GM19023 (cell line): ENCODE measurements around the gene LRRC3C.
"Not testable (repeated sequence)": the region's sequence is repeated elsewhere in the genome, so short reads cannot be mapped to it uniquely, and the experiment has no call there.

Experiments used
- ATAC-seq: cut with Tn5 transposase; IDR thresholded peaks from one replicate; pipeline ENCODE4 v1.9.1; 2021; ENCODE audit warnings: mild to moderate bottlenecking, moderate library complexity; ENCODE audit not compliant: unreplicated experiment

LRRC3C gene

GRCh38 chr17:39946551-39947330 lies 19.2 kb downstream of the LRRC3C start:
- ATAC-seq, result no peak

DNA sequence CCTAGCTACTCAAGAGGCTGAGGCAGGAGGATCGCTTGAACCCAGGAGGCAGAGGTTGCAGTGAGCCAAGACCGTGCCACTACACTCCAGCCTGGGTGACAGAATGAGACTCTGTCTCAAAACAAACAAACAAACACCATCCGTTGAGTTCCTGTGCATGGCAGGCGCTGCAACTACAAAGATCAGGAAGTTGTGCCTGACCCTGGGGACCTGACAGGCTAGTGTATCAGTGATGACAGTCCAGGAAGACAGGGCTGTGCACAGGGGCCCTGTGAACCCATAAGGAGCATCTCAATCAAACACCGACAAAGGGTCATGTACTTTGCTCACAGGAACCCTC lies 20.9 kb downstream of the LRRC3C start:
- not testable (repeated sequence) for ATAC-seq

GRCh38 chr17:39949028-39949427 lies 21.5 kb downstream of the LRRC3C start:
- no peak for ATAC-seq

DNA sequence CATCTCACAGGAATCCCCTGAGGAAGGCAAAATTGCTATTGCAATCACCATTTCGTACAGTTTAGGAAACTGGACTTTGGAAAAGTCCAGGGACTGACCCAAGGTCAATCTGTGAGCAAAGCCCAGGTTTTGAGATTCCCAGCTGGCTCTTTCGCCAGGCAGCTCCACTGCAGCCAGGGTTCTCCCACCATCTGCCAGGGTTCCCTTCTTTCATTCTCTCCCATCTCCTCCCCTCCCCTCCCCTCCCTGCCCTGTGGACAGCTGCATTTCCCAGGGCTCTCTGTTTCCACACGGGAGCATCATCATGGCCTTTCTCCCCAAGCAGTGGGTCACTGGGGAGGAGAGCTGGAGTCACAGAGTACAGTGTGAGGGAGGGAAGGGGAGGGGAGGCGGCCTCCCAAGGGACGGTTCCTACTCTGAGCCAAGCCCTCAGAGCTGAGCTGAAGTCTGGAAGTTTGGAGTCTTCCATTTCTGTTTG lies 23.4 kb downstream of the LRRC3C start:
- no peak for ATAC-seq

- no peak for ATAC-seq
Observed at GRCh38 chr17:39951924-39952679, 24.6 kb downstream of the LRRC3C start.

- peak; percentile 74 for ATAC-seq
Observed at GRCh38 chr17:39952680-39953470, 25.3 kb downstream of the LRRC3C start.

GRCh38 chr17:39953471-39953888 lies 25.9 kb downstream of the LRRC3C start:
- no peak for ATAC-seq

- ATAC-seq, result no peak
Observed at GRCh38 chr17:39954876-39955275, 27.3 kb downstream of the LRRC3C start.

- ATAC-seq, result no peak
Observed at GRCh38 chr17:39955726-39956225, 28.2 kb downstream of the LRRC3C start.

- ATAC-seq, result no peak
Observed at GRCh38 chr17:39960524-39961041, 33.1 kb downstream of the LRRC3C start.

GRCh38 chr17:39962642-39963220 lies 35.2 kb downstream of the LRRC3C start, which contains the start of gene GSDMA:
Gene GSDMA (plus strand): TSS chr17:39963004. CDS start chr17:39965688, 2,684 bp downstream.
- ATAC-seq, result no peak

DNA sequence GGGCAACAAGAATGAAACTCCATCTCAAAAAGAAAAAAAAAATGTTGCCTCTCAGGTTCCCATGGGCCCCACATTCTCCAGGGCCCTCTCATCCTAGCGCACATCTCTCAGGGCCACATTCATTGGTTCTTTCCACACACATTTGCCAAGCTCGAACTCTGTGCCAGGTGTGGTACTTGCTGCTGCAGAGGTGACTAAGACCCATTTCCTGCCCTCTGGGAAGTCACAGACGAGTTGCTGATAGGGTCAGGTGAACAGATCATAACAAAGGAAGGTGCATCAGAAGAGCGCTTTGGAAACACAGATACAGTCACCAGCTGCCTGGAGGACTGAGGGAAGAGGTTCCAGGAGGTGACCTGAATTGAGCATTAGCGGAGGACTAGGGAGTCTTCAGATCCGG lies 36.3 kb downstream of the LRRC3C start:
- no peak for ATAC-seq

DNA sequence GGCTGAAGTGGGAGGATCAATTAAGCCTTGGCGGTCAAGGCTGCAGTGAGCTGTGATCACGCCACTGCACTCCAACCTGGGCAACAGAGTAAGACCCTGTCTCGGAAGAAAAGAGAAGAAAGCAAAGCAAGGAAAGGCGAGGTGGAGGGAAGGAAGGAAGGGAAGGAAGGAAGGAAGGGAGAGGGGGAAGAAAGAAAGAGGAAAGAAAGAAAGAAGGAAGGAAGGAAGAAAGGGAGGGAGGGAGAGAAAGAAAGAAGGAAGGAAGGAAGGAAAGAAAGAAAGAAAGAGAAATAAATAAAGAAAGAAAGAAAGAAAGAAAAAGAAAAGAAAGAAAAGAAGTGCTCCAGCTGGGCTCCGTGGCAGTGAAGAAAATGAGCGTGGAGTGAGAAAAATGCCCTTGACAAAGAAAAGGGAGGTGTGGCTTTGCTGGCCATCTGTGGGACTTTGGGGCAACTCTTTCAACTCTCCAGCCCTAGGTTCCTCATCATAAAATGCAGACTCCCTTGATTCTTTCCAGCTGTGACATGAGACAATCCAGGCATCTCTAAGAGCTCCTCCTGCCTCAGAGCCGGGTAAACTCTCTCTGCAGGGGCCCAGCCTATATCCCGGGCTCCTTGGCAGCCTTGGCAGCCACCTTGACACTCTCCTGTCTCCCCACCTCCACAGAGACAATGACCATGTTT lies 37.6 kb downstream of the LRRC3C start:
- no peak for ATAC-seq

DNA sequence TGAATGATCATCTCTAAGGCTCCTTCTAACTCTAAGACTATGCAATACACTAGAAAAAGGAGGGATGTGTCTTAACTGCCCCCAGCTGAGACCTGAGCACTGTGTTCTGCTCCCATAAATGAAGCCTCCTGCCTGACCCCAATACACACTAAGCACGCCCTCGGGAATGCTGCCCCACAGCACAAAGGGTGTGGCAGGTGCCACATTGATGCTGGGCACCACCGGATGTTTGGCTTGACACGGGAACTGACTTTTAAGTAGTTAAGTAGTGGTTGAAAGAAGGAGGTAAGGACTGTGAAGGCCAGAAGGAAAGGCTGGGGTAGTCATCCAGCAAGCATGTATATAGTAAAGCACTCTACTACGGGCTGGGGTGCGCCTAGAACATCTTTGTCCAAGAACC lies 39.2 kb downstream of the LRRC3C start:
- ATAC-seq, result no peak

- no peak for ATAC-seq
Observed at GRCh38 chr17:39968761-39969160, 41.2 kb downstream of the LRRC3C start.

DNA sequence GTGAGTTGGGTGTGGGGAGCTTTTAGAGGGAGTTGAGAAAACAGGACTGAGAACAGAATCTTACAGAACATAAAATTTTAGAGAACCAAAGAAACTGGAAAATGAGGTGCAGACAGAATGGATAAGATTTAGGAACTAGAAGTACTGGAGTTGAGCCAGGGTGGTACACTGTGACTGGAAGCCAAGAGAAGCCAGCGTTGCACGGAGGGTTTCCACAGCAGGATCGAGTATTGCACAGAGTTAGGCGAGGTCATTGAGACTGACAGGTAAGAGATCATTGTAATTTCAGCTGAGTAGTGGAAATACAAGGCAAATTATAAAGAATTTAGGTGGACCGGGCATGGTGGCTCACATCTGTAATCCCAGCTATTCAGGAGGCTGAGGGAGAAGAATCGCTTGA lies 41.8 kb downstream of the LRRC3C start:
- no peak for ATAC-seq

- ATAC-seq, result no peak
Observed at GRCh38 chr17:39970157-39970692, 42.7 kb downstream of the LRRC3C start.

- no peak for ATAC-seq
Observed at GRCh38 chr17:39971076-39971603, 43.6 kb downstream of the LRRC3C start.

DNA sequence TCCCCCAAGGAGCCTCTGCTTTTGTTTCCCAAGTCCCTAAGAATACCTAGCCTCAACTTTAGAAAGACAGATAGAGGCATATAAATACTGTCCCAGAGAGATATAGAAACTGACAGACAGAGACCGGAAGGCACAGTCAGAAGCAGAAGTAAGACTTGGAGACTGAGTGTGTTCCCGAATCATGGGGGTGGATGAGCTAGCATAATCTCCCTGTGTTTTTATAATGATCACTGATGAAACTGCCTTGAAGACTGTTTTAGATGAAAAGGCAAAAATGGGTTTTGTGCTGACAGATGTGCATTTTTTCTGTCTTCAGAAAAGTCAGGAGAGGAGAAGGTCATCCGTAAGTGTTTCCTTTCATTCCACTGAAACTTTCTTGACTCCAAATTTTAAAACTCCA lies 44.7 kb downstream of the LRRC3C start:
- no peak for ATAC-seq
